Measurements from ENCODE around the gene AP5Z1.

The AP5Z1 gene

DNA sequence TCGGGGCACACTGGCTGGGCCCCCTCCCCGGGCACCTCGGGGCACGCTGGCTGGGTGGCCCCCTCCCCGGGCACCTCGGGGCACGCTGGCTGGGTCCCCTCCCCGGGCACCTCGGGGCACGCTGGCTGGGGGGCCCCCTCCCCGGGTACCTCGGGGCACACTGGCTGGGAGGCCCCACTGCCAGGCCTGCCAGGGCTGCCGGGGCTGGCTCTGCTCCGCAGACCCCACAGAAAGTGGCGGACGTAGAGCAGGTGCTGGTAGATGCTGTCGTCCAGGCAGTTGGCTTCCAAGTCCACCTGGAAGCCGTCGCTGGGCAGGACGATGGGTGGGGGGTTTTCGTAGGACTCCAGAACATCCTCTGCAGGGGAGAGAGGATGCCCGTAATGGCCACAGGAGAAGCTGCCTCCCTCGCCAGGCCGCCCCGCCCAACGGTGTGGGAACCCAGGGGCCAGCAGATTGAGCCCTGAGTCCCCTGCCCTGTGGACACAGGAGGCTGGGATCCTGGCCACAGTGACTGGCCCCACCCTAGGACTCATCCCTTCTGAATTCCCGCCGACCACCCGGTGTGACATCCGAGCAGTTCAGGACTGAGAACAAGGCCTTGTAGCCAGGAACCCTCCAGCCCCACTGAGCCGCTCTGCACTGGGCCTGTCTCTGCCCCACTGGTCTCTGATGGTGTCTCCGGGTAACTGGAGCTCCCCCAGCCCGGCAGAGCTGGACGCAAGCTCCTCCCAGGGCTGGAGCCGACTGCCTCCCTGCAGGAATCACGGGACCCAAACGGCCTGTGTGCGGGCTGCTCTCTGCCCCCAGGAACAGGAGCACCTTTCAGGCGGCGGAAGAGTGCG lies 28.2 kb downstream of the AP5Z1 start:
- no peak for DNase-seq

DNA sequence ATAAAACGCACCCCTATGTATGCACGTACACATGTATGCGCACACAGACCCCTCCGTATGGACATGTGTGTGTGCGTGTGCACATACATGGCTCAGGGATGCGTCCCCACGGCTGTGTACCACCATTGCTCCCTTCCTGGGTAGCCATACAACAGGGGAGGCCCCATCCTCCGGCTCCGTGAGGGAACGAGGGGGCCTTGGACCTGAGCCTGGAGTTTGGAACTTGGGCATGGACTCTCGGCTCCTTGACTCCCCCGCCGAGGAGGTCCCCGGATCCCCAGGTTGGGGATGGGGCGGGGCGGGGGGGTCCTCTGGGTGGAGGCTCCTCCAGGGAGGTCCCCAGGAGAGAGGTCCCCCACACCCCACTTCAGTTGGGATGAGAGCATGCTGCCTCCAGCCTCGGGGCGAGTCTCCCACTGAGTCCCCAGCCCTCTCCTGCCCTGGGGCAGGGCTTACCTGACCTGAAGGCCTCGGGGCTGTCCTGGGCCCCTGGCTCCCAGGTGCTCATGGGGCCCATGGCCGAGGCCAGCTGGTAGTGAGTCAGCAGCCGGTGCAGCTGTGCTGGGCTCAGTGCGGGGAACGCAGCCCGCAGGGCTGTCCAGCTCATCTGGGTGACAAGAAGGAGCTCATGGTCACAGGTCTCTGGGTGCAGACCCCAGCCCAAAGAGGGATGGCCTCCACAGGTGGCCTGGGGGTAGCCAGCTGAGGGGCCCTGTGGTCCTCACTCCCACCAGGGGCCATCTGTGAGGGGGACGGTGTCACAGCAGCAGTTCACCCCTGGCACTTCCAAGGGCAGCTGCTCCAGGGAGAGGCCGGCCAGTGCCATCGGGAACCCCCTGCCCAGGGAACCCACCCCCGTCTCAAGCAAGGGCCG lies 29.9 kb downstream of the AP5Z1 start:
- DNase-seq: no peak

DNA sequence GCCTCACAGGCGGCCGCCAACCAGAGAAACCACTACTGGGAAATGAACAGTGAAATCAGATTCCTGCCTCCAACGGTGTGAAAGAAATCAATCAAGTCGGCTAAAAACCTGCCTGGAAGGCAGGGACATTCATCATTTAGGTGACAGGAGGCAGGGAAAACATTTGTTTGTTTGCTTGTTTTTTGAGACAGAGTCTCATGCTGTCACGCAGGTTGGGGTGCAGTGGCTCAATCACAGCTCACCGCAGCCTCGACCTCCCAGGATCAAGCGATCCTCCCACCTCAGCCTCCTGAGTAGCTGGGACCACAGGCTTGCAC lies 30.5 kb downstream of the AP5Z1 start:
- no peak for DNase-seq

DNA sequence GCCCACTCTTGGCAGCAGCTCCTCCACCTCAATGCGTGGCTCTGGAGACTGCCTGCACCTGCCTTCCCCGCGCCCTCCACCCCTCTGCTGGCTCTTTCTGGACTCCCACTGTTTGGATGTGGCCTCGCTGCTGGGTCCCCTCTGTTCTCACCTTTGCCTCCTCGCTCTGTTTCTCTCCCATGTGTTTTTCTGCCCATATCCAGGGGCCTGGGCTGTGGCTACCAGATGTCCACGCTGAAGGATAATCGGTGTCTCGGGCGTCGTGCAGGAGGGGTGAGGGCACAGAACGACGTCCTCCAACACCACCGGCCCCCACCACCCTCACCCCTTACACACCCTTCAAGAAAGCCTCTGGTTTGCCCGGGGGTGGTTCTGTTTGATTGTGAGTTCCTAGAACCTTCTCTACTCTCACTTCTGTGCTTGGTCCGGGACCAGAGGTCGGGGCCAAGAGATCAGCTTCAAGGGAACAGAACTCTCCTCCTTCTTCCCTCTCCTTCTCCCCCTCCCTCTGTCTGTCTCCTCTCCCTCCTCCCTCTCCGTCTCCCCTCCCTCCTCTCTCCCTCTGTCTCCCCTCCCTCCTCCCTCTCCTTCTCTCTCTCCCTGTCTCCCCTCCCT lies 31.7 kb downstream of the AP5Z1 start:
- no peak for DNase-seq

DNA sequence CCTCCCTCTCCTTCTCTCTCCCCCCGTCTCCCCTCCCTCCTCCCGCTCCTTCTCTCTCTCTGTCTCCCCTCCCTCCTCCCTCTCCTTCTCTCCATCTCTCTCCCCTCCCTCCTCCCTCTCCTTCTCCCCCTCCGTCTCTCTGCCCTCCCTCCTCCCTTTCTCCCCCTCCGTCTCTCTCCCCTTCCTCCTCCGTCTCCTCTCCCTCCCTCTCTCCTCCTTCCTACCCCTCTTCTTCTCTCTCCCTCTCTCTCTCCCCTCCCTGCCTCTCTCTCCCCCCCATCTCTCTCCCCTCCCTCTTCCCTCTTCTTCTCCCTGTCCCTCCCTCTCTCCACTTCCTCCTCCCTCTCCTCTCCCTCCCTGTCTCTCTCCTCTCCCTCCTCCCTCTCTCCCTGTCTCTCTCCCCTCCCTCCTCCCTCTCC lies 32.2 kb downstream of the AP5Z1 start:
- DNase-seq: no peak

DNA sequence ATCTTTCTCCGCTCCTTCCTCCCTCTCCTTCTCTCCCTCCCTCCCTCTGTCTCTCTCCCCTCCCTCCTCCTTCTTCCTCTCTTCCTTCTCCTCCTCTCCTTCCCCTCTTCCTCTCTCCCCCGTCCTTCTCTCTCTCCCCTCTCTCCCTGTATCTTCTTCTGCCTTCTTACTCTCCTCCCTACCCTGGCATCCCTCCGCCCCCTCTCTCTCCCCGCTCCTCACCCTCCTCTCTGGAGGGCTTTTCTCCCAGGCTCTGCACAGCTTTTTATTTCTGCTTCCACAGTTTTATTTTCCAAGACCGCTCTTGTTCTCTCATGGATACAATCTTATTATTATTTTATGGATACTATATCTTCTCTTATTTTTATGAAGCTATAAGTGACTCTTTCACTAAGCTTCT lies 32.6 kb downstream of the AP5Z1 start:
- no peak for DNase-seq

DNA sequence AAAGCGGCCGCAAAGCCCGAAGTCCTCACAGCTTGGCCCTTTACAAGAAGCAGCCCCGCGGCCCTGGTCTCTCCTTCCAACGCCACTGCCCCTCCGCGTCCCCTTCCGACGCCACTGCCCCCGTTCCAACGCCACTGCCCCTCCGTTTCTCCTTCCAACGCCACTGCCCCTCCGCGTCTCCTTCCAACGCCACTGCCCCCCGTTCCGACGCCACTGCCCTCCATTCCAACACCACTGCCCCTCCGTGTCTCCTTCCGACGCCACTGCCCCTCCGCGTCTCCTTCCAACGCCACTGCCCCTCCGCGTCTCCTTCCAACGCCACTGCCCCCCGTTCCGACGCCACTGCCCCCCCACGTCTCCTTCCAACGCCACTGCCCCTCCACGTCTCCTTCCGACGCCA lies 33.1 kb downstream of the AP5Z1 start:
- no peak for DNase-seq

DNA sequence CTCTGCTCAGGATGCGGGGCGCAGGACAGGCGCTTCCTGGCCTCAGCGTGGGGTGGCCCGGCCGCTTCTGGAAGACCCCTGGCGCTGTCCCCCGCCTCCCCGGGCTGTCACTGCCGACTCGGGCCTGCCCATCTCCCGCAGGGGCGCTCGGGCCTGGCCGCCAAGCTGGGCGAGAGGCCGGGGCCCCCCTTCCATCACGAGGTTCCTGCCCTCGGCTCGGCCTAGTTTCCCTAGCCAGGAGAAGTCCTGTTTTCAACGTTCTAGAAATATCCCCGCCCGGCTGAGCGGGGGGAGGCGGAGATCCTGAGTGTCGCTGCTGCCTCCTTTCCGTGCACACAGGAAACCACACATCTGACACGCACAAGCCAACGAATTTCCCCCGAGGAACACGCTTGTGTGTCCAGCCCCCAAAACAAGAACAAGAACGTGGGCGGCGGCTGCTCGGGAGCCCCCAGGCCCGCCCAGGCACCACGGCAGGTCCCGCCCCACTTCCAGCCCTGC lies 33.7 kb downstream of the AP5Z1 start:
- DNase-seq: no peak

DNA sequence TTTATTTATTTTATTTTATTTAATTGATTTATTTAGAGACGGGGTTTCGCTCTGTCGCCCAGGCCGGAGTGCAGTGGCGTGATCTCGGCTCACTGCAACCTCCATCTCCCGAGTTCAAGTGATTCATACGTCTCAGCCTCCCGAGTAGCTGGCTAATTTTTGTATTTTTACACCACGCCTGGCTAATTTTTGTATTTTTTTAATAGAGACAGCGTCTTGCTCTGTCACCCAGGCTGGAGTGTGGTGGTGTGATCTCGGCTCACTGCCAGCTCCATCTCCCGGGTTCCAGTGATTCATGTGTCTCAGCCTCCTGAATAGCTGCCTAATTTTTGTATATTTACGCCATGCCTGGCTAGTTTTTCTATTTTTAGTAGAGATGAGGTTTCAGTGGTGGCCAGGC lies 34.2 kb downstream of the AP5Z1 start:
- DNase-seq: no peak

DNA sequence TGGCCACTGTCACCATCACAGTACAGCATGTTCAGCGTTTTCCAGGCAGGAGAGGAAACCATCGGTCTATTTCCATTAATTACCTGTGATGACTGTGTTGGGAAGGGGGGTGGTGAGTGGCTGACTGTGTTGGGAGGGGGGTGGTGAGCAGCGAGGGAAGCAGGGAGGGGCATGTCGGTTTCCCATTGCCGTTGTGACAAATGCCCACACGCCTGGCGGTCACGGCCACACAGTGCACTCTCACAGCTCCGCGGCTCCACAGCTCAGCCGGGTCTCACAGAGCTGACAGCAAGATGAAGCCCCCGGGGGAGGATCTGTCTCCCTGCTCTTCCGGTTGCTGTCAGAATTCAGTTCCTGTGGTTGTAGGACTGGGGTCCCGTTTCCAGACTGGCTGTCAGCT lies 39.0 kb downstream of the AP5Z1 start:
- DNase-seq: no peak

DNA sequence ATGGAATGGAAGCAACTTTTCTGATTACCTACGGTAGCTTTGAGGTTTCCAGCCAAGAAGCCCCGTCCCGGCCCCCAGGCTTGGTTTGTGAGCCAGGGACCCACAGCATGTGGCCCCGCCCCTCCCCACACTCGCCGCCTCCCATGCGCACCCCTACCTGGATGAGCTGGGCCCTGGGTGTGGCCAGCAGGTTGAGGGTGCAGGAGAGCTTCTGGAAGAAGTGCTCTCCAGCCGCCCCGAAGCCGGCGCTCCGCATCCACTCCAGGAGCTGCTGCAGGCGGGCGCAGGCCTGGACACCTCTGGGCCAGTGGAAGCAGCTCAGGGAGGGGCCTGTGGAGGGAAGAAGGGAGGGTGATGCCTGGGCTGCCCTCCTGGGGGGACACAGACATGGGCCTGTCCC lies 39.7 kb downstream of the AP5Z1 start:
- DNase-seq: no peak

DNA sequence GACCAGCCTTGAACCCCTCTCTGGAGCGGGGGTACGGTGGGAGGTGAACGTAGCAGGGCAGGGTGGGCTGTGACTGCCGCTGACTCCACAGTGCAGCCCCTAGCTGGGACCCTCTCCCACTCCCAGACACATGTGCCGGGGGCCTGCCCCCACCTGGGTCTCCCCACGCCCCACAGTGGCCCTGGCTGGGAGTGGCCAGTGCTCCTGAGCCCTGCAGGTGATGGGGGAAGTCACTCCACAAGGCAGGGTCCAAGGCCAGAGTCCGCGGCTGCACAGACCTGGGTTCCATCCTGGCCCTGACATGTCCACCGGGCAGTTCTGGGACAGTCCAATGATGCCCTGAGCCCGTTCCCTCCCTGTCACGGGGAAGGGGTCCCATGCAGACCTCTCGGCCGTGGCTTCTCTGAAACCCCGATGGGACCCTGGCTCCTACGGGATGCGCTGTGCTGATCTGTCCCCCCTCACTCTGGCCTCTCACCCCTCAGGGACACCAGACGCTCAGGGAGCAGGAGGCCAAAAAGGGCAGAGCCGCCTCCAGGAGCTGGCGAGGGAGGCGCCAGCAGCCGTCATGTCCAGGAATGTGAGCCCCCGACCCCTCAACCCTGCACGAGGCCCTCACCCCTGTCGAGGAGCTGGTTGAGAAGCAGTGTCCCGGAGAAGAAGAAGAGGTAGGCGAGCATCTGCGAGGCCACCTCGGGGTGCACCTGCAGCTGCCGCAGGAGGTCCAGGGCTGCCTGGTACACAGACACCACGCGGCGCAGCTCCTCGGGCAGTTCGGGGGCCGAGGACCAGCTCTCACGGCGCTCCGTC lies 40.4 kb downstream of the AP5Z1 start:
- DNase-seq: no peak

DNA sequence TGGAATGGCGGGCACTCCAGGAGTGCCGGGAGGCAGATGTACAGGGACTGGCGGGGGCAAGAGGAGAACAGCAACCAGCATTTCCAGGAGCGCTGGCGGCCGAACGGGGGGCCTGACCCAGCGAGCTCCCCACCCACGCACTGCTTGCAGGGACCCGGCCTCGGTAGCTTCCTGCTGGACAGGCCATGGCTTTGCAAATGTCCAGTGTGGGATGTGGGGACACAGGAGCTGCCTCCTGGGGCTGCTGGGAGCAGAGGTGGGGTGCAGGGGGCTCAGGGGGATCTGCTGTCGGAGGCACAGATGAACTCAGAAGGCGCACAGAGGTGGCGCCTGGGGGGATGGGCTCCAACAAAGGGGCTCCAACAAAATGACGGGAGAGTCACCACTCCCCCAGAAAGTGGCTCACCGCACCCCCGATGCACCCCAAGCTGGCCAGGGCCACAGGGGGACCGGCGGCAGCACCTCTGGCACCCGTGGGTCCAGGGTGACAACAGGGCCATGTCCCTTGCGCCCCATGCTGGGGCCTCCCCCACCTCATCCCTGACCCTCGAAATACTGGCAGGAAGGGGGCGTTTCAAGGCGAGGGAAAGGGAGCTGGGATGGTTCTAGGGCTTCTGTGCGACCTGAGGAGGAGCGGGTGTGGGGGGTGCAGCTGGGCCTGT lies 41.1 kb downstream of the AP5Z1 start:
- no peak for DNase-seq

DNA sequence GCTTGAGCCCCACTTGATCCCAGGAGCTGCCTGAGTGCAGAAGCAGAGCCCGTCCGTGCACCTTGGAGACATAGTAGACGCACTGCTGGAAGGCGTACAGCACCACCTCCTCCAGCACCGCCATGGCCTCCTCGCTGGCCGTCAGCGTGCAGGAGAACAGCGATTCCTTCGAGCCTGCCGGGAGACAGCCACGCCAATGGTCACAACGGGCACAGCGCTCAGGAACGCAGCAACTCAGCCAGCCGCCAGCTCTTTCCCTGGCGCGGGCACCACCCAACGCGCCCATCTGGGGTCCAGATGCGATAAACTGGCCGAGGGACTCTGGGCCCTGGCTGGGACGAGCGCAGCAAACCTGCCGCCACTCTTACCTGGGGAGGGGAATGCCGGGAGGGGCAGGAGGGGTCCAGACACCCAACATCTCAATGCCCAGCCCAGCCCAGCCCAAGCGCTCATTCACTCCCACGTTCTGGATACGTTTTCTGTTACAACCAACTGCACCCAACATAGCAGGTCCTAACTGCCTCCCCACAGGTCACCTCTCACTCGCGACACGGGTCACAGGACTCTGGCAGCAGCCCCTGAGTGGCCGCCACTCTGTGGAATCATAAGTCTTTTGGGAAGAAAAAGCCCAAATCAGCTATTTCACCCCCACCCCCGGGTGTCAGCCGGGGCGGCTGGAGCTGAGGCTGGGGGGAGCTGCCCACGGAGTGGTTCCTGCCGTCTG lies 41.9 kb downstream of the AP5Z1 start:
- no peak for DNase-seq

DNA sequence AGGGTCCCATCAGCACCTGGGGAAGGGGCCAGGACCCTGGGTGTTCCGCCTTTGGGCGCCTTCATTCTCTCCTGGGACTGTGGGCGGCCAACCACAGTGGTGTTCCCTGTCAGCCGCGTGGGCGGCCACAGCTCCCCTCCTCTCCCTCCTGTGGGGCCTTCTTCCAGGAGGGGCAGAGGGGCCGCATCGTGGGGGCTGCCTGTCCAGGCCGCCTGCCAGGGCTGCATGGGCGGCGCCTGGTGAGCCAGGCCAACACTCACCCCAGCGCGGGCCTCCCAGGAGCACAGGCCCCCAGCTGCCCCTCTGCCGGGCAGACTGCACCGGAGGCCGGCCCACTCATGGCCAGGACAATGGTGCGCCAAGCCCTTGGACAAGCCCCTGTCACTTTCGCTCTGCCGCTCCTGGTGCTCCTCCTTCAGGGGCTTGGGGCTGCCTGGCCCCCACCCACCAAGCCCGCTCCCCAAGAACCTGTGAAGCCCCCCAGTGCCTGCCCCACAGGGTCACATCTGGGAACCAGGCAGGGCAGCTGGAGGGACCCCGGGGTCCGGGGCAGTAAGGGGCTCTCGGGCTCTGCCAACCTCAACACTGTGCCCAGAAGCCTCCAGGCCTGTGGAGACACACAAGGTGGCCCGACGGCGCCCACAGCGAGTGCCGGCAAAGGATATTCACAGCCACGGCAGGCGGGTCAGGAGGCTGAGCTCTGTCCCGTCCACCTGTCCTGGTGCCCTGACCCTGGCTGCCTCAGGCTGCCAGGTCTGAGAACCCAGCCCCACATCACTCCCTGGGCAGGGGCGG lies 42.8 kb downstream of the AP5Z1 start:
- DNase-seq: no peak

DNA sequence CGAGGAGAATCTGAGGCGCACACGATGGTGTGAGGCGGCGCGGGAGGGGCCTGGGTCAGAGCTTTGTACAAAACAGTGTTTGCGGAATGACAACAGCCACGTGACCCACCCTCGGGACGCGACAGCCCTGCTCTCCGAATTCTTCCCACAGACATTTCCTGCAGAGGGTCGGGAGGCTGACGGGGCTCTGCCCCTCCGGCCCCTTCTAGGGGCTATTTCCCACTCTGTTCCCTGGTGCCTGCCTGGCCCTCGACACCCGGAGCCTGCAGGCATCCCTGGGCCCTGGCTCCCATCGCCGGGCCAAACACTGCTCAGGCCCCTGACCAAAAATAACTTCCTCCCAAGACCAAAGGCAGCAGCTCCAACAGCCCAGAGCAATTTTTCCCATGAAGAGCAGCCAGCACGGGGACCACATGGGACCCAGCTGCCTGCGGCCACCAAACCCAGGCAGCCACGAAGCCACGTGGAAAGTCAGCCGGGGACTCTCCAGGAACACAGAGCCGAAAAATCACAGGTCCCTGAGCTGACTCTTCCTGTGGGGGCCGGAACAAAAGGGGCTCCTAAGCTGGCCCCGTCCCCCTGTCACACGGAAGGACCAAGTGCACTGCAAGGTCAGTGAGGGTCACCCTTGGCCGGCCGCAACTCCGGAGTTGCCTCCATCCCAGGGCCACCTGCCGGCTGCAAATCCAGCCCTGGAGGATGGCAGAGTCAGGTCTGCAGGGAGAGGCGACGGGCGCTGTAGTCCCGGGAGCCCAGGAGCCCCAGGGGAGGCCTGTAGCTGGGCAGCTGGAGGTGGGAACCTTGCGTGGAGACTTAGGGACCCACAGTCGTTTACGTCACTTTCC lies 44.4 kb downstream of the AP5Z1 start:
- DNase-seq: no peak

DNA sequence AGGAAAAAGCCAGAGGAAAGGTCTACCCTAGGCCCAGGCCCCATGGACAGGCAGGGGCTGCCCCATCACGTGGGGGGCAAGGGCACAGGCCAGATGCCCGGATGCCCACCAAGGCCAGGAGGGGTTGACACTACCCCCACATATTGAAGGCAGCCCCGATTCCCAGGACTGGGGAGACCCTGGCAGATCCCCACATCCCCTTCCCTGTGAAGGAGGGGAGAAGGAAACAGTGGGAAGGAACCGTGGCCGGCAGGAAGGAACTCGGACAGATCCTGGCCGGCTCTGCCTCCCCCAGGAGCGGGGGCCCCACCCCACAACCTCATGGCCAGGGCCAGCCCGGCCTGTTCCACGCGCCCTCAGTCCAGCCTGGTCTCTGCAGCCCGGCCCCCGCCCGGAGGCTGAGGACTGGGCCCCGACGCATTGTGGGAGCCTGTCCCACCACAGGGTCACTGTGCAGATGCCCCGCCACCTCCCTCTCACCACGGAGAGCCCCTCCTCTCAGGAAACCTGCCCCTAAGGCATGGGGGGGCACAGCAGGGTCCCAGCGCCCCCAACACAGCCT lies 45.1 kb downstream of the AP5Z1 start:
- no peak for DNase-seq

DNA sequence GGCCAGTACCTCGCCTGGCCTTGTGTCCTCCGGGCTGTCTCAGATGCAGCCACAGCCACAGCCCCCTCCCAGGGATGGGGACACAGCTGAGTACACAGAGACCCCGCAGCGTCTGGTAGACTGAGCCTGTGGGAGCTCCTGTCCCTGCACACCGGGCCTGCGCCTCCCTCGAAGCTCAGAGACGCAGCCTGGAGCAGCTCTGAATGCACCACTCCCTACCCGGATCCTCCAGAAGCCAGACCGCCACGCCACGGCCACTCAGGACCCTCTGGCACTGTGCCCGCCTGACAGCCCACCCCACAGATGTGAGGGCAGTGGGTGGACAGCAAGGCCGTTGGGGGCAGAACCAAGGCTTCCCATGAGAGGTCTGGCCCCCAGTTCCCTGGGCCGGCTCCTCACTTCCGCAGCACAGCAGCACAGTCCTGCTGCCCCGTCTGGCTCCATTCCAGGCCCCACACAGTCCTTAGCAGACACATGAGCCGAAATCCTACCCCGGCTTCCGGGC lies 45.6 kb downstream of the AP5Z1 start:
- no peak for DNase-seq

DNA sequence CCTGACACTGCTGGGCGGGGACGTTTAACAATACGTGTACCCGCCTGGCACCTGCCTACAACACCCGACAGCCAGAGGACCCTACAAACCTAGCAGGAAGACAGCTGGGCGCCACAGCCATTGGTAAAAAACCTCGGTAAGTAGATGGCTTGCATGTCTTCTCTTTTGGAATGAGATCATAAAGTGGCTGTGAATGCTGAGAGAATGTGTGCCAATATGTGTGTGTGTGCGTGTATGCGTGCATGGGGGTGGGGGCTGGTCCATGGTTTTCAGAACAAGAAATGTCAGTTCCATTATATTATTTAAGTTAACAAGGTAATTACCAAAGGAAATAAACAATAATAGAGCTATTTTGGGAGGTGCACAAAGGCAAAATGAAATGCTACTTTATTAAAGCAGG lies 47.3 kb downstream of the AP5Z1 start:
- DNase-seq: no peak

Measured in NCI-H226 (cell line).